Effector memory CD8-positive, alpha-beta T cell (primary cell): ENCODE results near the gene CRISP2.
"Not testable (repeated sequence)": the region's sequence is repeated elsewhere in the genome, so short reads cannot be mapped to it uniquely, and the experiment has no call there.

Experiments used
- ATAC-seq: fragments of 150-1000 bp; cut with Tn5 transposase; replicated peaks from 2 replicates; pipeline ENCODE4 v1.10.0; 2021; ENCODE audit warnings: mild to moderate bottlenecking, moderate library complexity
- DNase-seq, 3 experiments: peaks; one replicate each; pipeline ENCODE4 v3.0.0; 2021
- H3K27ac Mint-ChIP-seq, 2 donors: one replicate each; pipeline ENCODE4 v1.8.0; 2022; ENCODE audit warnings: mild to moderate bottlenecking in 2 of 2, mixed read lengths in 2 of 2, moderate library complexity in 2 of 2
- H3K27me3 Mint-ChIP-seq, 2 donors: one replicate each; pipeline ENCODE4 v1.8.0; 2022; ENCODE audit warnings: mixed read lengths in 2 of 2
- H3K36me3 Mint-ChIP-seq: one replicate; pipeline ENCODE4 v1.8.0; 2022; ENCODE audit warnings: mild to moderate bottlenecking, moderate library complexity, mixed read lengths; ENCODE audit not compliant: insufficient read depth
- H3K4me1 Mint-ChIP-seq, 2 donors: one replicate each; pipeline ENCODE4 v1.8.0; 2022; ENCODE audit warnings: low read depth in 2 of 2, mixed read lengths in 2 of 2
- H3K4me3 Mint-ChIP-seq, 2 donors: one replicate each; pipeline ENCODE4 v1.8.0; 2022; ENCODE audit warnings: mild to moderate bottlenecking in 2 of 2, mixed read lengths in 2 of 2, moderate library complexity in 2 of 2
- H3K9me3 Mint-ChIP-seq, 2 donors: one replicate each; pipeline ENCODE4 v1.8.0; 2022; ENCODE audit warnings: mixed read lengths in 2 of 2
- total RNA-seq, 9 experiments: gene quantifications; one replicate each; lab custom pipeline; 2026; lab: John Stamatoyannopoulos, UW

Gene CRISP2, protein sequence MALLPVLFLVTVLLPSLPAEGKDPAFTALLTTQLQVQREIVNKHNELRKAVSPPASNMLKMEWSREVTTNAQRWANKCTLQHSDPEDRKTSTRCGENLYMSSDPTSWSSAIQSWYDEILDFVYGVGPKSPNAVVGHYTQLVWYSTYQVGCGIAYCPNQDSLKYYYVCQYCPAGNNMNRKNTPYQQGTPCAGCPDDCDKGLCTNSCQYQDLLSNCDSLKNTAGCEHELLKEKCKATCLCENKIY
- 0 reads per million in 9 experiments for total RNA-seq

- no peak for ATAC-seq
- no peak within 1 kb of the TSS for H3K27ac Mint-ChIP-seq
- H3K27me3 Mint-ChIP-seq = no peaks in the 10 kb centered on the region
These were observed at the start of gene CRISP2 for GRCh38 chr6:49713346-49713745. TSS of gene CRISP2 (minus strand) at chr6:49713543. CDS start at chr6:49709196, 4,347 bp downstream.

GRCh38 chr6:49744259-49744658, 30.9 kb upstream of the CRISP2 start, which contains the start of gene CRISP3:
TSS of gene CRISP3 (minus strand) at chr6:49744388. CDS start at chr6:49744367, 21 bp downstream.
- H3K27me3 Mint-ChIP-seq = no peaks in the 10 kb centered on the region
- DNase-seq = no peak
- no peaks in the 10 kb centered on the region for H3K36me3 Mint-ChIP-seq
- H3K27ac Mint-ChIP-seq = no peak within 1 kb of the TSS
- H3K9me3 Mint-ChIP-seq = peaks cover 6 to 19% of the 10 kb centered on the region in 2 donors
- no peaks in the 10 kb centered on the region for H3K4me1 Mint-ChIP-seq
- no peak within 1 kb of the TSS for H3K4me3 Mint-ChIP-seq
- no peak for ATAC-seq

More at GRCh38 chr6:49713346-49713745, at the start of gene CRISP2:
- Mint-ChIP-seq H3K4me3 (no peak within 1 kb of the TSS), H3K9me3 (peaks cover 4 to 7% of the 10 kb centered on the region in 2 donors), H3K4me1 (no peaks in the 10 kb centered on the region), H3K36me3 (no peaks in the 10 kb centered on the region)
- DNase-seq = no peak

DNA sequence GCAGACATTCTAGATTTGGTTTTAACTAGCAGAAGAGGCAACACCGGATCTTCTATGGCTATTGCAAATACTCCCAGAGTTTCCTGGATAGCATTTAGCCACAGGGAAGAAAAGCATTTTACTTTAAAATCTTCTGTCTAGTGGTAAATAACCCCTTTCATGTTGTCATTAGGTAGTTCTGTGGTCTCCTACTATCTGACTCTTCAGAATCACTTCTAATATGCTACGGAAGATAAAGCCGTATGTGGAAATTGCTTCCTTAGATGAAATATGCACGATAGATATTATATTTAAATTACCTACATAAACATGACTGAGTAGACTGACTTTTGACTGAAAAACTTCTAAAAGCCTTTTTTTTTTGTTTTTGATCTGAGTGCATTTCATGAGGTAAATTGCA, 30.1 kb upstream of the CRISP2 start:
- ATAC-seq (no peak), DNase-seq (no peak)
- peaks cover 6 to 19% of the 10 kb centered on the region in 2 donors for H3K9me3 Mint-ChIP-seq
- H3K4me3 Mint-ChIP-seq = no peak overlapping the region
- no peaks in the 10 kb centered on the region for H3K36me3 Mint-ChIP-seq
- no peaks in the 10 kb centered on the region for H3K27me3 Mint-ChIP-seq
- H3K27ac Mint-ChIP-seq = no peak overlapping the region
- H3K4me1 Mint-ChIP-seq = no peaks in the 10 kb centered on the region

DNA sequence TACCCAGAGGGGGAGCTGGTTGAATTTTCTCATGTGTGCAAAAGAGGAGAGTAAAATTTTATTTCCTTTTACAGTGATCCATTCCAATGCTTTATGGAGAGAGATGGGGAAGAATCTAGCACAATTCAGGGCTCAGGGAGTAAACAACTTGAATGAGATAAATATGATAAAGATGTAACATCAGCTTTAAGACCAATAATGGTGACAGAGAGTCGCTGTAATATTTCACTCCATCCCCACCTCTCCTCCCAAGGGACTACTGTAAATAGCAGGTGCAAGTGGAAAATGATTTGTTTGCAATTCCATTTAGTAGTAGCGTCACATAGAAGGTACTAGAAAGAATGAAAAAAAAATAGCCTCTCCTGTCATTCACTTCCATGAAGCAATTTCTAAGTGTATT, 26.1 kb upstream of the CRISP2 start:
- Mint-ChIP-seq H3K27ac (no peak overlapping the region), H3K9me3 (peaks cover 1 to 9% of the 10 kb centered on the region in 2 donors), H3K36me3 (no peaks in the 10 kb centered on the region), H3K4me3 (no peak overlapping the region), H3K27me3 (no peaks in the 10 kb centered on the region), H3K4me1 (no peaks in the 10 kb centered on the region)
- no peak for DNase-seq
- ATAC-seq = no peak

DNA sequence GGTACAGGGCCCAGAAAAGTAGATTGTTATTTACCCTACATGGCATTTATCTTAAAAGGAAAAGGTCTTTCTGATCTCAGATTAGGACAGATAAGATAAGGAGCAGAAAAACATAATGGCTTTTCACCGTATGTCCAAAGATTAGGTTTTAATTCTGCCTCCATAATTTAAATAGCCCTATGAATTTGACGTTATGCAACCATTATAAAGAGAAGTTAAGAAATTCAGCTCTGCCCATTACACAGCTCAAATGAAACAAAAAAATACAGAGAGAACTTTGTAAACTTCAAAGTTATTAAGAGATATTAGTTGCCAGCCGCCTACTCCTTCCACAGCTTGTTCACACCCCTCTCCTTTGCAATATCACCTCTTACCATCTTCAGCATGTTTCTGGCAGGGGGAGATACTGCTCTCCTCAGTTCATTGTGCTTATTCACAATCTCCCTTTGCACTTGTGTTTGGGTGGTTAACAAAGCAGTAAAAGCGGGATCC, 22.7 kb upstream of the CRISP2 start:
- Mint-ChIP-seq H3K9me3 (peaks cover under 1 to 5% of the 10 kb centered on the region in 2 donors), H3K27me3 (no peaks in the 10 kb centered on the region), H3K4me1 (no peaks in the 10 kb centered on the region), H3K4me3 (no peak overlapping the region), H3K36me3 (no peaks in the 10 kb centered on the region), H3K27ac (no peak overlapping the region)
- ATAC-seq = no peak
- DNase-seq = no peak

DNA sequence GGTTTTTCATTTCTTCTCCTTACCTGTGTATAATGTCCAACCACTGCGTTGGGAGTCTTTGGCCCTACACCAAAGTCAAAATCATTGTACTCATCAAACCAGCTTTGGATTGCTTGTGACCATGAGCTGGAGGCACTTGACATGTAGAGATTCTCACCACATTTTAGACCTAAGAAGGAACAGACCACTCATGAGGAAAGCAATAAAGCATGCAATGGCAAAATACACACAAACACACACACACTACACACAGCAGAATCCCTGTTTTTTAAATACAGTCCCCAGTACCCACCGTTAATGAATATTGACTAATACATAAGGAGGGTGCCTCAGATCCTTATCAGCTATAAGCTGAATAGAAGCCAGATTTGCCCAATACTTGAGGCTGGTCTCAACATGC, 20.3 kb upstream of the CRISP2 start:
- ATAC-seq (no peak), DNase-seq (no peak)
- Mint-ChIP-seq H3K27ac (no peak overlapping the region), H3K9me3 (peaks cover 0 to 2% of the 10 kb centered on the region in 2 donors), H3K36me3 (no peaks in the 10 kb centered on the region), H3K4me1 (no peaks in the 10 kb centered on the region), H3K27me3 (no peaks in the 10 kb centered on the region), H3K4me3 (no peak overlapping the region)

DNA sequence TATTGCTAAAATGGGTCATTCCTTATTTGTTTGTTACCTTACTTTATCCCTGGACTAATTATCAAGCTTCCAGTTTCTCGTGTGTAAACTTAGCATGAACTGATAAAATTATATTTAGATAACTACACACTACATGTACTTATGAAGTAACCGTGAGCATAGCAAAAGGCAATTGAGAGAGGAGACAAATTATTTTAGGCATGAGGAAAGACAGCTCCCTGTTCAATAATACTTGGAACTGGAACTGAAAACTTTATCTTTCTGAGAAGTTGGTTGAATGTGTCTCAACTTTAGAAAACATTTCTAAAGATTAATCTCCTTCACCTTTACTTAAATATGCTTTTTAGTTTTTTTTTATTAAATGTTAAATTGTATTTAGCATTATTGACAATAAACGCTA, 19.4 kb upstream of the CRISP2 start:
- peaks cover 0 to 2% of the 10 kb centered on the region in 2 donors for H3K9me3 Mint-ChIP-seq
- H3K4me1 Mint-ChIP-seq = no peaks in the 10 kb centered on the region
- DNase-seq (no peak), ATAC-seq (no peak)
- H3K4me3 Mint-ChIP-seq = no peak overlapping the region
- H3K27ac Mint-ChIP-seq = no peak overlapping the region
- H3K27me3 Mint-ChIP-seq = no peaks in the 10 kb centered on the region
- H3K36me3 Mint-ChIP-seq = no peaks in the 10 kb centered on the region

DNA sequence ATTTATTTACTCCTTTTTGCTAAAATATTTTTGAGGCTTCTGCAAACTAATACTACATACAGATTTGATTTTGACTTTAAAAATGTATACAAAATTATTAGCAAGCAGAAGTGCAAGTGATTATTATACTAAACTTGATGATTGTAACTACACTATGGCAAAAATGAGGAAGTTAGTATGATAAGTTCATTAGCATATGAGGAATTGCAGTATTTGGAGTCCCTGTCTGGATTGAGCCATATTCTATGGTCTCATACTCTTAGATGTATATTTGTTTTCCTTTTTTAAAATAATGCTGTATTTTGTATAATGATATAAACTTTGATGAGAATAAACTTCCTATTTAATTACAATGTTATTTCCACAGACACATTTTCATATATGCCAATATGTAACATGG, 16.9 kb upstream of the CRISP2 start:
- no peak overlapping the region for H3K4me3 Mint-ChIP-seq
- DNase-seq (no peak), ATAC-seq (no peak)
- H3K9me3 Mint-ChIP-seq = peaks cover 0 to 2% of the 10 kb centered on the region in 2 donors
- no peaks in the 10 kb centered on the region for H3K4me1 Mint-ChIP-seq
- no peak overlapping the region for H3K27ac Mint-ChIP-seq
- no peaks in the 10 kb centered on the region for H3K36me3 Mint-ChIP-seq
- H3K27me3 Mint-ChIP-seq = no peaks in the 10 kb centered on the region

DNA sequence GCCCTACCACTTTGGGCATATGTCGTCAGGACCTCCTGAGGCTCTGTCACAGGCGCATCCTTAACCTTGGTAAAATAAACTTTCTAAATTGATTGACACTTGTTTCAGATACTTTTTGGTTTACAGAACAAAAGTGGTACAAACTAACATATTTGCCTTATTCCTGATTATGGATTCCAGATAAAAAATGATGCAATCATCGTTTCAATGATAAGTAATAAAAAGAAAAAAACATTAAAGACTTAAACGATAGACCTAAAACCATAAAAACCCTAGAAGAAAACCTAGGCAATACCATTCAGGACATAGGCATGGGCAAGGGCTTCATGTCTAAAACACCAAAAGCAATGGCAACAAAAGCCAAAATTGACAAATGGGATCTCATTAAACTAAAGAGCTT, 10.6 kb upstream of the CRISP2 start:
- H3K9me3 Mint-ChIP-seq = peaks cover 4 to 19% of the 10 kb centered on the region in 2 donors
- not testable (repeated sequence) for H3K27me3 Mint-ChIP-seq, H3K4me3 Mint-ChIP-seq, H3K4me1 Mint-ChIP-seq, ATAC-seq, H3K36me3 Mint-ChIP-seq, DNase-seq, H3K27ac Mint-ChIP-seq

GRCh38 chr6:49721297-49721696, 8.0 kb upstream of the CRISP2 start:
- DNase-seq (no peak), ATAC-seq (no peak)
- H3K27me3 Mint-ChIP-seq = no peaks in the 10 kb centered on the region
- H3K9me3 Mint-ChIP-seq = peaks cover 4 to 19% of the 10 kb centered on the region in 2 donors
- H3K4me1 Mint-ChIP-seq = no peaks in the 10 kb centered on the region
- no peaks in the 10 kb centered on the region for H3K36me3 Mint-ChIP-seq
- H3K27ac Mint-ChIP-seq = no peak overlapping the region
- no peak overlapping the region for H3K4me3 Mint-ChIP-seq

DNA sequence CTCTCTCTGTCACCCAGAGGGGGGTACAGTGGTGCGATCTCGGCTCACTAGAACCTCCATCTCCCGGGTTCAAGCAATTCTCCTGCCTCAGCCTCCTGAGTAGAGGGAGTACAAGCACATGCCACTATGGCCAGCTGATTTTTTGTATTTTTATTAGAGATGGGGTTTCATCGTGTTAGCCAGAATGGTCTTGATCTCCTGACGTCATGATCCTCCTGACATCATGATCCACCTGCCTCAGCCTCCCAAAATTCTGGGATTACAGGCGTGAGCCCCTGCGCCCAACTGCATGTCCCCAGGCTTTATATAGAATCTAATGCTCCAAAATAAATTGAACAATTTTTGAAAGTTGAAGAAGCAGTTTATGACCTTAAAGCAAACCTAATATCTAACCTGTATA, 7.0 kb upstream of the CRISP2 start:
- no peak for DNase-seq
- ATAC-seq = no peak
- no peak overlapping the region for H3K27ac Mint-ChIP-seq
- no peak overlapping the region for H3K4me3 Mint-ChIP-seq
- no peaks in the 10 kb centered on the region for H3K36me3 Mint-ChIP-seq
- H3K27me3 Mint-ChIP-seq = no peaks in the 10 kb centered on the region
- H3K4me1 Mint-ChIP-seq = no peaks in the 10 kb centered on the region
- H3K9me3 Mint-ChIP-seq = peaks cover 4 to 19% of the 10 kb centered on the region in 2 donors

DNA sequence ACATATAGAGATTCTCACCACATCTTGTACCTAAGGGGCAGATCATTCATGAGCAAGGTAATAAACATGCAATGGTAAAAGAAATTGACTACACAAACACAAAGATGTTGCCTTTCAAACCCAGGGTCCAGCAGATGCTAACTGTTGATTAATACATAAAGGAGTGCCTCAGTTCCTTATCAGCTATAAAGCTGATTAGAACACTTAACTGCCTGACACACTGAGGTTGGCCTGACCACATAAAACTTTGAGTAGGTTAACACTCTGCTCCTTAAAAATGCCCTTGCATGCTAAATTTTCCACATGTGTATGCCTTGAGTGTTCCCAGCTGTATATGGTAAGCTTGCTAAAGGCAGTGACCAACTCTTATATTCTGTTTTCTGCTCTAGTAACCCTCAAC, 14.9 kb downstream of the CRISP2 start:
- Mint-ChIP-seq H3K36me3 (no peaks in the 10 kb centered on the region), H3K4me1 (no peaks in the 10 kb centered on the region), H3K27ac (no peak overlapping the region), H3K27me3 (no peaks in the 10 kb centered on the region), H3K4me3 (no peak overlapping the region), H3K9me3 (peaks cover 5 to 8% of the 10 kb centered on the region in 2 donors)
- no peak for ATAC-seq
- DNase-seq = no peak

DNA sequence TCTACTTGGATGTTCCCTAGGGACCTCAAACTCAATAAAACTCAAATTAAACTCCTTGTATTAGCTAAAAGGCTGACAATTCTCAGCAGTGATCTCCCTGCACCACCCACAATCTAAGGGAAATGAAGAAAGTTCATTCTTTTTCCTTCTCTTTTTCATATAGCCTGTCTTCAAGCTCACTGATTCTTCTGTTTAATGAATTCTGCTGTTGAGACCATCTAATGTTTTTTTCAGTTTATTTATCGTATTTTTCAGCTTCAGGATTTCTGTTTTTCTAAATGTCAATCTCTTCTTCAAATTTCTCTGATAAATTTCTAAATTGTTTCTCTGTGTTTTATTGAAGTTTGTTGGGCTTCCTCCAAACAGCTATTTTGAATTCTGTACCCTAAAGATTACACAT, 19.8 kb downstream of the CRISP2 start:
- Mint-ChIP-seq H3K27me3 (no peaks in the 10 kb centered on the region), H3K4me1 (no peaks in the 10 kb centered on the region), H3K36me3 (no peaks in the 10 kb centered on the region), H3K4me3 (no peak overlapping the region), H3K27ac (no peak overlapping the region), H3K9me3 (peaks cover 0 to 10% of the 10 kb centered on the region in 2 donors)
- DNase-seq (no peak), ATAC-seq (no peak)

DNA sequence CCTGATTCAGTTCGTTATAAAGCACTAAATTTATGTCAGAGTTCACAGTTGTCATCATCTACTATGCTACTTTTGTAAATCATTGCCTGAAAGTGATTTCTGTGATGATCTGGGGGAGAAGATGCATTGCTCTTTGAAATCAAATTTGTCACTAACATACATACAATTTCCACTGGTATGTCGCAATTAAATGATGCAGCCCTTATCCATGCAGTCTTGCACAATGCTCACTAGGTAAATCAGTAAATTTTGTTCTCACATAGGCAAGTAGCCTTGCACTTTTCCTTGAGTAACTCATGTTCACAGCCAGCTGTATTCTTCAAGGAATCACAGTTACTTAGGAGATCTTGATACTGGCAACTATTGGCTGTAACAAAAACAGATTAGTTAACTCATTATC, 20.8 kb downstream of the CRISP2 start:
- Mint-ChIP-seq H3K27me3 (no peaks in the 10 kb centered on the region), H3K36me3 (no peaks in the 10 kb centered on the region), H3K27ac (no peak overlapping the region), H3K4me1 (no peaks in the 10 kb centered on the region), H3K4me3 (no peak overlapping the region), H3K9me3 (peaks cover 0 to 10% of the 10 kb centered on the region in 2 donors)
- DNase-seq (no peak), ATAC-seq (no peak)
